ES-I3 (cell line): ENCODE measurements around the gene DLD.
"Not testable (repeated sequence)": the region's sequence is repeated elsewhere in the genome, so short reads cannot be mapped to it uniquely, and the experiment has no call there.

Source experiments
- H3K36me3 ChIP-seq: 2 replicates; pipeline ENCODE4 v1.6.1; 2013; ENCODE audit warnings: mild to moderate bottlenecking, low read length, control low read depth, moderate library complexity; ENCODE audit not compliant: insufficient read depth
- H3K4me1 ChIP-seq: 2 replicates; pipeline ENCODE4 v1.6.1; 2013; ENCODE audit warnings: mild to moderate bottlenecking, control low read depth, low read length; ENCODE audit not compliant: insufficient read depth
- H3K9ac ChIP-seq: 2 replicates; pipeline ENCODE4 v1.6.1; 2013; ENCODE audit warnings: low read depth, mild to moderate bottlenecking, low read length, moderate library complexity
- H3K9me3 ChIP-seq: 2 replicates; pipeline ENCODE4 v1.6.1; 2013; ENCODE audit warnings: mild to moderate bottlenecking, low read length, moderate library complexity; ENCODE audit not compliant: control insufficient read depth, insufficient read depth

Gene DLD

DNA sequence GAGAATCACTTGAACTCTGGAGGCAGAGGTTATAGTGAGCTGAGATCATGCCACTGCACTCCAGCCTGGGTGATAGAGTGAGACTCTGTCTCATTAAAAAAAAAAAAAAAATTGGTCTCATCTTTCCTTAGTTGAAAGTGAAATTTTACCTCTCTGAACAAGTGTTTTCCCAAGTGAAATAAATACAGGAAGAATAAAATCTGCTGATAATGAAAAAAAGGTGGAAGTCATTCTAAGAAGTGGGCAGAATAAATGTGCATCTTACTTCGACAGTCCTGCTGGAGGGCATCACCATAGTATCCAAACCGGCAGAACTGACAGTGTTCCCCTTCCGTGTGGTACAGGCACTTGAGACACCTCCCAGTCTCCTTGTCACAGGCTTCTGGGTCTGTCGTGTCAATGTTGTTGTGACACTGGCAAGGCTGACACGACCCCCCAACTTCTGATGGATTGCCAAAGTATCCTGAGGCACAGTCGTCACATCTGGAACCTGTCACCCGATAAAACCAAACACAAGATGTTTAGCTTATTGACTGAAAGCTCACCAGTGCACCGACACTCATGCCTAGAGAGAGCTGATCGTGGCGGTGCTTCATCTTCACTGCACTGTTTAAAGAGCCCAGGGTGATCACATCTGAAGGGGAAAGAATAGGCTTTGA, 62.4 kb downstream of the DLD start:
- peaks cover 16% of the 10 kb centered on the region for H3K4me1 ChIP-seq
- no peak overlapping the region for H3K9ac ChIP-seq
- H3K9me3 ChIP-seq, result no peaks in the 10 kb centered on the region
- H3K36me3 ChIP-seq, result peaks cover 5% of the 10 kb centered on the region

DNA sequence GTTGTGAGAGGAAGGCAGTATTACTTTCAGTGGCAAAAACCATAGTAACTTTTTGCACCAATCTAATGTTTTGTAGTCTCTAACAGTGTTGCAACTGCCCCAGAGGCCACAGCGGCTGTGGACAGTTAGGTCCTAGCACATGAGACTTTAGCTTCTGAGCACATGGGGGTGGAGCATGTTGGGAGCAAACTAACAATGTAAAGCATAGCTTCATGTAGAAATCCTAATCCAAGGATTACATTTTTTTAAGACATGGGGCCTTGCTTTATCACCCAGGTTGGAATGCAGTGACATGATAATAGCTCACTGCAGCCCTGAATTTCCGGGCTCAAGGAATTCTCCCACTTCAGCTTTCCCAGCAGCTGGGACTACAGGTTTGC, 62.9 kb downstream of the DLD start:
- H3K9me3 ChIP-seq, result no peaks in the 10 kb centered on the region
- peaks cover 18% of the 10 kb centered on the region for H3K4me1 ChIP-seq
- no peak overlapping the region for H3K9ac ChIP-seq
- H3K36me3 ChIP-seq, result peaks cover 2% of the 10 kb centered on the region; the same call in 1 of the 2 replicates

DNA sequence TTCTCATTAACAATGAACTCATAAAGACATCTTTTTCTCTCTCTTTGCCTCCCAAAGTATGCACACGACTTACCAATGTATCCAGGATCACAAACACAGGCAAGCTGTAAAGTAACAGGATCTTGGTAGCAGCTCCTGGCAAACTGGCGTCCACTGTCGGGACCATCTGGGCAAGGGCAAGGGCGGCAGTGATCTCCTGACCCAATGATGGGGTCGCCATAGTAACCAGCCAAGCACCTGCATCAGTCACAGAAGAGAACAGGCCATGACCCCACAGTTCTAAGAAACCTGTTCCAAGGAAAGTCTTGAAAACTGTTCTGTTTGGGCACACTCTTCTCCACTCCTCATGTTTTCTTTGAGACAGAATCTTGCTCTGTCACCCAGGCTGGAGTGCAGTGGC, 64.4 kb downstream of the DLD start:
- H3K9me3 ChIP-seq, result no peaks in the 10 kb centered on the region
- peaks cover 2% of the 10 kb centered on the region for H3K36me3 ChIP-seq
- peaks cover 29% of the 10 kb centered on the region for H3K4me1 ChIP-seq
- H3K9ac ChIP-seq, result no peak overlapping the region

DNA sequence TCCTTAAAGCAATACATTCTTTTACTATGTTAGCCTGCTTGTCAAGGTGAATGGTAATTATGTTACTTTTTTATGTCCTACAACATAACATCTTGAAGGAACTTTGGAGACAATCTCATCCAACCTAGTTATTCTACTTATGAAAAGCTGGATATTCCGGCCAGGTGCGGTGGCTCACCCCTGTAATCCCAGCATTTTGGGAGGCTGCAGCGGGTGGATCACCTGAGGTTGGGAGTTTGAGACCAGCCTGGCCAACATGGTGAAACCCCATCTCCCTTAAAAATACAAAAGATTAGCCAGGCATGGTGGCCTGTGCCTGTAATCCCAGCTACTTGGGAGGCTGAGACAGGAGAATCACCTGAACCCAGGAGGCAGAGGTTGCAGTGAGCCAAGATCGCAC, 66.0 kb downstream of the DLD start:
- not testable (repeated sequence) for H3K9me3 ChIP-seq, H3K36me3 ChIP-seq, H3K9ac ChIP-seq
- peaks cover 24% of the 10 kb centered on the region for H3K4me1 ChIP-seq

DNA sequence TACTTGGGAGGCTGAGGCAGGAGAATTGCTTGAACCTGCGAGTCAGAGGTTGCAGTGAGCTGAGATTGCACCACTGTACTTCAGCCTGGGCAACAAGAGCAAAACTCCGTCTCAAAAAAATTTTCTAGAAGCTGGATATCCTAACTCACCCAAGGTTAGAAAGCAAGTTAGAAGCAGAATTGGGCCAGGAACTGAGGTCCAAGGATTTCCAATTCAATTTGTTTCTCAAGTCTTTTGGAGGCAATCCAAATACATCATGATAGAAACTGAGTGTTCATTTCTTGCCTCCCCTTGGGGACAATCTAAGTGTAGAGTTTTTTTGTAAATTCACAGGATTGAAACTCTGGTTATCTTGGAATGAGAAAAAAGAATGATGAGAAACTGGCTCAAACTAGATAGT, 66.5 kb downstream of the DLD start:
- Histone ChIP-seq H3K4me1 (peaks cover 19% of the 10 kb centered on the region; the same call in 1 of the 2 replicates), H3K9me3 (no peaks in the 10 kb centered on the region), H3K36me3 (no peaks in the 10 kb centered on the region; the same call in 1 of the 2 replicates), H3K9ac (no peak overlapping the region)

DNA sequence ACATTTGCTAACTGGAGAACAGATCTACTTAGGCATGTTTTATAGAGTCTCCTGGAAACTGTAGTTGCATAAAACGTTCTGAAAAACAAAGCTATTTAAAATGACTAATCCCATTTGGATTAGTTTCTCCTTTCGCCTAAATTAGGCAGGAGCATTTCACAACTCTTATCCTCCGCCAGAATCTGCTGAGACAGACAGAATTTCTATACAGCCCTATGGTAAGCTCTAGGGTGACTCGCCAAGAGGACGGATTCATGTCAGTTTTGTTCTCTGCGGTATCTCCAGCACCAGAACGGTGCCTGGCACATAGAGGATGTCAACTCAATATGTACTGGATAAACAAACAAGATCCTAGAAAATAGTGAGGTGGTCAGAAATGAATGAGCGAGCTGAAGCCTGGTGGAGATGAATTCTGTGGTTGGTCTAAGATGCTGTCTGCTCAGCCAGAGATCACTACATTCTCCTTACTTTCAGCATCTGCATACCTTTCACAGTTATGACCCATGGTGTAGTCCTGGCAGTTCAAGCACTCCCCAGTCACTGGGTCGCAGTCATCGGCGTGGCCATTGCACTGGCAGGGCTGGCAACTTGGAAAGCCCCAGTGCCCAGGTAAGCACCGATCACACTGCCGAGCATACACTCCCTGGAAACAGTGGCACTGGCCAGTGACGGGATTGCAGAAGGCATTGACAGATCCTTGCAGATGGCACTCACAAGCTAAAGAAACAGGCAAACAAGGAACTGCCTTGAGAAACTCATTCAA, 68.0 kb downstream of the DLD start:
- peaks cover 14% of the 10 kb centered on the region; the same call in 1 of the 2 replicates for H3K4me1 ChIP-seq
- H3K36me3 ChIP-seq, result peaks cover 8% of the 10 kb centered on the region
- no peak overlapping the region for H3K9ac ChIP-seq
- H3K9me3 ChIP-seq, result no peaks in the 10 kb centered on the region

DNA sequence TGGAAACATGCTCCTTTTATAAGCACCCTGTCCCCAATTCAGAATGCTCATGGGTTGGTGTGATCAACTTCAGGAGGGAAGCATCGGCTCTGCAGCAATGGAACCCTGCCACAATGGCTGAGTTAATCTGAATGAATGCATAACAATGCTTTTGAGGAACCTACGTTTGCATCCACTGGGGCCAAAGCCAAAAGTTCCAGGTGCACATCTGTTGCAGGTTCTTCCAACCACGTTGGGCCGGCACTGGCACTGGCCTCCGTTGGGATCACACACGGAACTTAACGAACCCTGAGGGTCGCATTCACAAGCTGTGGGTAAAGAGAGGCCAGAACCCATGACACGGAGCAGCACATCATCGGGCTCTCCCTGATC, 68.5 kb downstream of the DLD start:
- H3K36me3 ChIP-seq, result peaks cover 9% of the 10 kb centered on the region
- no peak overlapping the region for H3K9ac ChIP-seq
- peaks cover 13% of the 10 kb centered on the region; the same call in 1 of the 2 replicates for H3K4me1 ChIP-seq
- H3K9me3 ChIP-seq, result no peaks in the 10 kb centered on the region

DNA sequence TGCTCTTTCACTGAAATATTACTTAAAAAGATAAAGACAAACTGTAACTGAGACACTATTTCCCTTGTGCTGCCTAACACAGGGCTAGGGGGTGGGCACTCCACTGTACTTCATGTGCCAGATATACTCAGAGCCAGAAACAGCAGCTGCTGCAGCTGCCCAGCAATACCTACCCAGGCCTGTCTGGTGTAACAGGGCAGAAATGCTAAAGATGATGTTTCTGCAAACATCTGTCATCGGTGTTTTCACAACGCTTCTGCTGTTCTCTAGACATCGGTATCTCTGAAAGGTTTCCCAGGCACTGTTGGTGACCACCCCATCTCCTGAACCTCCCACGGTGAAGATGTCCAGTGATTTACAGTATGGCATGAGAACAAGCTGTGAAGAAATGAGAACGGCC, 69.3 kb downstream of the DLD start:
- Histone ChIP-seq H3K4me1 (peaks cover 13% of the 10 kb centered on the region; the same call in 1 of the 2 replicates), H3K36me3 (peaks cover 9% of the 10 kb centered on the region), H3K9ac (no peak overlapping the region), H3K9me3 (no peaks in the 10 kb centered on the region)

DNA sequence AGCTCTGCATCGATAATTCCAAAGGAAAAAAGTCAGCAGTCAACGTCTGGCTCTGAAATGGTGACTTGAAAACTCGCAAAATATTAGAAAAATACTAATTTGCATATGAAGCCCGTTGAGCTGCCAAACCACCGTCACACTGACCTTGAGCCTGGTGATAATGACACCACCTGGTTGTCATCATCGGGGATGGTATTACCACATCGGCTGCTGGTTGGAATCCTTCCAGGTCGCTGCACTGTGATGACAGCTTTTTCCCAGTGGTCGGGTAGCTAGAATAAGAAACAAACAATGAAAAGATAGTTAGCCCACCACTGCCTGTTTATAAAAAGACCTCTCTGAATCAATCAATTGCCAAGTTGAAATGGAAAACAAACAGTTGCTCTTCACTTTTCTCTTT, 70.4 kb downstream of the DLD start:
- Histone ChIP-seq H3K9me3 (no peaks in the 10 kb centered on the region), H3K9ac (no peak overlapping the region), H3K36me3 (peaks cover 9% of the 10 kb centered on the region), H3K4me1 (peaks cover 16% of the 10 kb centered on the region)

DNA sequence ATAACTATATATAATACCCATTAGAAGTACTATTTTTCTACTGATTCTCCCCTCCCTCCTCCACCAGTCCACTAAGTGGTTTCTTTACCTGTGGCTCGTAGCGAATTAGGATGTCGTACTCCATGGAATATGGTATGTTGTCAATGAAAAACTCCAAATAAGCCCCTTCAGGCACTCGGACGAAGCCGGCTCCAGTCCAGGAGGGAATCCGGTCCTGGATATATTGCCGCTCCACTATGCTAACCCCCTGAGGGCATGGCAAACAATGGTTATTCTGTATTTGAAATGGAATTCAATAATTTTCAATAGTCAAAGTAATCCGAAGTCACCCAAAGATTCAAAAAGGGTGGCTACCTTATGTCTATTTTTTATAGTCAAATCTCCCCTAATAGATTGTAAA, 71.8 kb downstream of the DLD start:
- Histone ChIP-seq H3K4me1 (peaks cover 25% of the 10 kb centered on the region), H3K9ac (no peak overlapping the region), H3K9me3 (no peaks in the 10 kb centered on the region), H3K36me3 (peaks cover 9% of the 10 kb centered on the region)

DNA sequence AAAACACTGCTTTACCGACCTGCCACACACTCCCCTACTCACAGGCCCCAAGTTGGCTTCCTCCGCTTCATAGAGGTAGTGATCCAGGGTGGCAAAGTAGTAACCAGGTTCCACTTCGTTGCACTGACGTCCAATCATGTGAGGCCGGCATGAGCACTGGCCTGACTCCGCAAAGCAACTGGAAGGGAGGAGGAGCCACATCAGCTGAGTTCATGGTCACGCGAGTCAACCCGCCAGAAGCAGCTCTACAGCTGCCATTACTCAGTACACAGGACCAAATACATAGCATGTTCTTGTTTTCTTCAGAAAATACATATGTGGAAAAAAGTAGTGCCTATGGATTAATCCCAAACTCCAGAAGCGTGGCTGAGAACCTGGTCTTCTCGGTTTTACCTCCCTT, 73.5 kb downstream of the DLD start:
- no peaks in the 10 kb centered on the region for H3K9me3 ChIP-seq
- H3K36me3 ChIP-seq, result peaks cover 9% of the 10 kb centered on the region
- H3K4me1 ChIP-seq, result peaks cover 17% of the 10 kb centered on the region
- H3K9ac ChIP-seq, result no peak overlapping the region

DNA sequence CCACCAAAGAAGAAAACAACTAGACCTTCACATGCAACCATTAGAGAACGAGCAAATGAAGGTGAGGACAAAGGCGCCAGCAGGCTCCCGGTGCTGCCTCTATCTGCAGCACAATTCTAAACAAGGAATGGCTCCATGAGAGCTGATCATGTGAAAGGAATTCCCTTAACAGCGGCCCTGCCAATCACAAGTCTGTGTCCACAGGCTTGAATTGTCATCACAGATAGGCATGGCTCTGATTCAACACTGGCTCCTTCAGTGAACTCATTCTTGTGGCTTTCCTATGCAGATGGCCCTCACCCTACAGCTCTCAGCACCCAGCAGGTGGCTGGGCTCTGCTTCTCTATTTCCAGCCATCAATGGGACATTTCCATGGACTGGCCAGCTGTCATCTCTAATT, 75.7 kb downstream of the DLD start:
- Histone ChIP-seq H3K4me1 (peaks cover 12% of the 10 kb centered on the region), H3K36me3 (peaks cover 9% of the 10 kb centered on the region)

DNA sequence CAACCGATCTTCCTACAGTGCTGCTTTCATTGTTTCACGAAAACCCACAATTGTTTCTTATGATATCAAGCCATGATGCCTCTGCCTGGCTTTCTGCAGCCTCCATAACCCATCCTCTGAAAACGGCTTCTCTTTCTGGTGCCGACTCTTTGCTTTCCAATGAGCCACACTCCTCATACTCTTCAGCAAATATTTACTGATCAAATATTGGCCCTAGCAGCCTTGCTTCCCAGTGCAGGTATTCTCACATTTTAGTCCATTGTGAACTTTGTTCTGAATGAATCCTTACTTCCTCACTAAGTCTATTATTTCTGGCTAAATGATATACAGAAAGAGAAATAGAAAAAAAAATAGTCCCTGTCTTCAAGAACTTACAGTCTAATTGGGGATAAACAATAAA, 76.4 kb downstream of the DLD start:
- peaks cover 9% of the 10 kb centered on the region for H3K36me3 ChIP-seq
- no peaks in the 10 kb centered on the region for H3K9me3 ChIP-seq
- no peak overlapping the region for H3K9ac ChIP-seq
- peaks cover 12% of the 10 kb centered on the region for H3K4me1 ChIP-seq

More for the DNA sequence above, 75.7 kb downstream of the DLD start:
- no peaks in the 10 kb centered on the region for H3K9me3 ChIP-seq
- H3K9ac ChIP-seq, result no peak overlapping the region

DNA sequence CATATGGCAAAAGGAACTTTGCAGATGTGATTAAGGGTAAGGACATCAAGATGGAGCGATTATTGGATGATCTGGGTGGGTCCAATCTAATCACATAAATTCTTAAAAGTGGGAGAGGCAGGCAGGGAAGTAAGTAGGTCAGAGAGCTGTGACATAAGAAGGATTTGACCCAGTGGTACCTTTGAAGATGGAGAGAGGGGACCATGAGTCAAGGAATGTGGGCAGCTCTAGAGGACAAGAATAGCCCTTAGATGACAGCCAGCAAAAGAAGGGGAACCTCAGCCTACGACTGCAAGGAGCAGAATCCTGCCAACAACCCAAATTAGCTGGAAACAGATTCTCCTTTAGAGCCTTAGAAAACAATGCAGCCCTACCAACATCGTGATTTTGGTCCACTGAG, 77.5 kb downstream of the DLD start:
- peaks cover 5% of the 10 kb centered on the region for H3K36me3 ChIP-seq
- H3K9ac ChIP-seq, result no peak overlapping the region
- no peaks in the 10 kb centered on the region for H3K9me3 ChIP-seq
- H3K4me1 ChIP-seq, result peaks cover 12% of the 10 kb centered on the region

DNA sequence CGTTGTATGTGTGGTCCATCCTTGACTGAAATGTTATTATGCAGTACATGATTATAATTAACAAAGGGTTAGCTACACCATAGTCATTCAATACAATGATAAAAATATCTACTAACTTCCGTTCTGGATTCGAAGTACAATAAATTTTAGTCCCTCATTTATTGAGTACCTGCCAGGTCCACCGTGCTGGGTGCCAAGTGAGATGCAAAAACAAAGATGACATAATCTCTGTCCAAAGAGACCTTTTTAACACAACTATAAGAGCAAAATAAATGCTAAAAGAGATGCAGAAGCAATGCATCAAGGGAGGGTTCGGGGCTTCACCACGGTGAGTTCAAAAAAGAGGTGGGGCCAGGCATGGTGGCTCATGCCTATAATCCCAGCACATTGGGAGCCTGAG, 78.9 kb downstream of the DLD start:
- H3K9me3 ChIP-seq, result no peaks in the 10 kb centered on the region
- H3K36me3 ChIP-seq, result no peaks in the 10 kb centered on the region; the same call in none of the 2 replicates
- H3K4me1 ChIP-seq, result peaks cover 12% of the 10 kb centered on the region
- H3K9ac ChIP-seq, result no peak overlapping the region
